Spleen (tissue), 7 donors: ENCODE results near the gene DST.

Experiments used
- POLR2A ChIP-seq, 3 donors: fragments of 450-650 bp; IDR thresholded peaks; one replicate each; pipeline ENCODE4 v1.5.1; 2017; ENCODE audit warnings: antibody characterized with exemption in 3 of 3, mild to moderate bottlenecking in 1 of 3
- TF ChIP-seq, protein P1 (sequence below), 11 experiments: fragments of 200-600 bp in 7 of 11; fragments of 450-650 bp in 4 of 11; sonication (generic) in 4 of 11; IDR thresholded peaks in 8 of 11; conservative IDR thresholded peaks in 3 of 11; 1 replicate in 7 of 11; 2 replicates in 4 of 11; pipeline versions ENCODE4 v1.4.0 to v1.8.0; 2016 to 2021; ENCODE audit warnings: antibody characterized with exemption in 11 of 11, inconsistent platforms in 4 of 11, mild to moderate bottlenecking in 1 of 11
- donor health status: DM: no; HTN: no; CAD: no; lungs with moderate emphysema.
- donor health status: DM: no; HTN: no; CAD: no.
- donor health status: DM: no; HTN: no; CAD: no.

DNA sequence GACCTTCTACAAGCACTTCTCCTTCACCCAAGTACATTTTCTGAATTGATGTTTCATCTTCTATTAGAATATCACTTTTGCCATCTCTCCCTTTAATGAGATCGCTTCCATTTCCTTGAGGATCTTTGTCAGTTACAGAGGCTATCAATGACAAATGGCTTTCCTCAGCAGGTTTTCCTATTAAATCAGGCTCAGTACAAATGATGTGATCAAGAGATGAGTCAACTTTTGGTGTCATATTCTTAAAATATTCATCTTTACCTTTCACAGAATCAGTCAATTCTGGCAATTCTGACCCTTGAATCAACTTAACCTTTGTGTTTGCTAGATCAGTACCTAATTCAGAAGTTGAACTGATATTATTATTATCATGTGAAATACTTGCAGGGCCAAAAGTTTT is 37.3 kb downstream of the DST start:
- TF ChIP-seq, protein P1, sequence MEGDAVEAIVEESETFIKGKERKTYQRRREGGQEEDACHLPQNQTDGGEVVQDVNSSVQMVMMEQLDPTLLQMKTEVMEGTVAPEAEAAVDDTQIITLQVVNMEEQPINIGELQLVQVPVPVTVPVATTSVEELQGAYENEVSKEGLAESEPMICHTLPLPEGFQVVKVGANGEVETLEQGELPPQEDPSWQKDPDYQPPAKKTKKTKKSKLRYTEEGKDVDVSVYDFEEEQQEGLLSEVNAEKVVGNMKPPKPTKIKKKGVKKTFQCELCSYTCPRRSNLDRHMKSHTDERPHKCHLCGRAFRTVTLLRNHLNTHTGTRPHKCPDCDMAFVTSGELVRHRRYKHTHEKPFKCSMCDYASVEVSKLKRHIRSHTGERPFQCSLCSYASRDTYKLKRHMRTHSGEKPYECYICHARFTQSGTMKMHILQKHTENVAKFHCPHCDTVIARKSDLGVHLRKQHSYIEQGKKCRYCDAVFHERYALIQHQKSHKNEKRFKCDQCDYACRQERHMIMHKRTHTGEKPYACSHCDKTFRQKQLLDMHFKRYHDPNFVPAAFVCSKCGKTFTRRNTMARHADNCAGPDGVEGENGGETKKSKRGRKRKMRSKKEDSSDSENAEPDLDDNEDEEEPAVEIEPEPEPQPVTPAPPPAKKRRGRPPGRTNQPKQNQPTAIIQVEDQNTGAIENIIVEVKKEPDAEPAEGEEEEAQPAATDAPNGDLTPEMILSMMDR (IDR thresholded peaks at IDR 0.05 in 8 of 11, conservative IDR thresholded peaks at IDR 0.05 in 3 of 11): no peak
- TF ChIP-seq POLR2A (IDR thresholded peaks at IDR 0.05): no peak
